Measurements from ENCODE around the gene HORMAD2.
"Not testable (repeated sequence)": the region's sequence is repeated elsewhere in the genome, so short reads cannot be mapped to it uniquely, and the experiment has no call there.

The HORMAD2 gene

GRCh38 chr22:30204742-30205111 is 124.5 kb downstream of the HORMAD2 start:
- in situ Hi-C loops (cut with MboI; ENCODE audit: low sequenced_read_pairs), result no loop called here

DNA sequence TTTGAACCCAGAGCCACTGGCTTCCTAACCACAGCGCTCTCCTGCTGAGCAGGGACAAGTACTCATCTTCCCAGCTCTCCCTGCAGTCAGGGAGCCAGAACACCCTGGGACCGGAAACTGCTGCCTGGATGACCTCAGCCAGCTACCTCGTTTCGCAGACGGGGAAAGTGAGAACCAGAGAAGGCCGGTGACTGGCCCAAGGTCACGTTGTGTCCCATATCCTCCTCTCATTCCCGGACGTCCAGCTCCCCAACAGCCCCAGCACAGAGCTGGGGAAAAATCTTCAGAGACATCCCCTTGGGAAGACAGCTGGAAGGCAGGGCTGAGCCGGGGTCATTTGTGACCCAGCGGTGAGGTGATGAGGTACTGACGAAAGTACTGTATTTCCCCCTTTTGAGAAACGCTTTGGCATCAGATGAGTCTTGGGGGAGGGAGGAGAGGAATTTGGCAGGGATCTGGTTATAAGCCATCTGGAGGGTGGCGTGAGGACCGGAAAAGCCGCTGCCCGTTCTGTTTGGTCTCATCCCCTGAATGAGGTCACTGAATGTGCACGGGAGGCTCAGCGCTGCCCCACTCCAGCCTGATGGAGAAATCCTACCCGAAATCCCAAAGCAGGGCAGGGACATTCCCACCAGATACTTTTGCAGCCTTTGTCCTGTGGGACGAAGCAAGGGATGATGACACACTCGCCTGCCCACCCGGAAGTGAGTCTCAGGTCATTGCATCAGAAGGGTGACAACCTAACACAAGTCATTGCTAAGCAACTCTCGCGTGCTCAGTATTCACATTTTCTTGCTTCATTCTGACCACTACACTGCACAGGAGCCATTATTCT is 125.2 kb downstream of the HORMAD2 start:
- in situ Hi-C loops (cut with MboI; ENCODE audit: low sequenced_read_pairs), result no loop called here

DNA sequence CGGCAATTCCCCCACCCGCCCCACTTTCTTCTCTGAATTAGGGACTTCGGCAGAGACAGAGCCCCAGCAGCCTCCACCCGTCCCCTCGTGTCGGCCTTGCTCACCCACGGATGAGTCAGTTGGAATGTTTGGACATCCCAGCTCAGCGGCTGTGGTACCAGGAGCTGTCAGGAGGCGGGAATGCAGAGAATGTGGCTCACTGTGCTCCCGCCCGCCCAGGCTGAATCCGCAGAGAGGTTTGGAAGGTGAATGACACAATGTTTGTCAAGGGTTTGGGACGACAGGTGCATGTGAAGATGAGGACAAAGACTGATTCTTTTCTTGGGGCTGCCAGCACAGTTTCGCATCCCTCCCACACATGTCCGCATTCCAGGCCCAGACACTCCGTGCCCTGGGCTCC is 126.7 kb downstream of the HORMAD2 start:
- in situ Hi-C loops (cut with MboI; ENCODE audit: low sequenced_read_pairs), result no loop called here

DNA sequence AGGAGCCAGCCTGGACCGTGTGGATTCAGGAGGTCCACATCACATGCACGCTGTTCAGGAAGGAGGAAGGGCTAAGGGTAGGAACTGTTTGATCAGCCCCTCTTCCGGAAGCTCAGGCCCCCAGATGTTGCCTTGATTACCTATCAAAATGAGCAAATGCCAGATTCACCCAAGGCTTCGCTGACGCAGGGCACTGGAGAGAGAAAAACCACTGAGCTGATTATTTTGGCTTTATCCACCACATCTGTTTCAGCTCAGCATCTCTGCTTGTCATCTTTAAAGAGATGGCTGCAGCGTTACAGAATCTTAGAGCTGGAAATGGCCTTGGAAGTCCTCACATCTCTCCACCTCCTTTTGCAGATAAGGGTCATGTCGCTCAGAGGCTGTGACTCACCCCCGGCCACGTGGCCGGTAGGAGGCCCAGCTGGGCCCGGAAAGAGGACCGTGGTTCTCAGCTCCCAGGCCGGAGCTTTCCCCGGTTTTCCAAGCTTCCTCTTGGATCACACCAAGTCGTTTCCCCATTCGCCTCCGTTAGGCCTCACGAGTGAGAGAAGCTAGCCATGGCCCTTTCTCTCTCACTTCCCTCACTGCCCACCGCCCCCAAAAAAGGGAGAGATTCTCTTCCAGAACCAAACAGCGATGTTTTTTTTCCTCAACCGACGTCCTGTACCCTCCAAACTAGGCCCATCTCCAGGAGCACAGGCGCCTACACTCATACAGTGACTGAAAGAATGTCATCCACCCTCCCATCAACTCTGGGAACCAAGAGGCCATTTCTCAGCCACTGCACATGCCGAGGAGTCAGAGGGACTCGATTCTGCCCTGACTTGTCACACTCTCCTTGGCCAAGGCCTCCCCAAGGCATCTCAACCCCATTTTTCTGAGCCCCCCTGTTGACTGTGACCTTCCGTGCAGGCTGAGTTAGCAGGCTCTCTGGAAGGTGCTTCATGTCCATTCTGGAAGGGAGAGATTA is 128.7 kb downstream of the HORMAD2 start:
- in situ Hi-C loops (cut with MboI; ENCODE audit: low sequenced_read_pairs), result no loop called here

DNA sequence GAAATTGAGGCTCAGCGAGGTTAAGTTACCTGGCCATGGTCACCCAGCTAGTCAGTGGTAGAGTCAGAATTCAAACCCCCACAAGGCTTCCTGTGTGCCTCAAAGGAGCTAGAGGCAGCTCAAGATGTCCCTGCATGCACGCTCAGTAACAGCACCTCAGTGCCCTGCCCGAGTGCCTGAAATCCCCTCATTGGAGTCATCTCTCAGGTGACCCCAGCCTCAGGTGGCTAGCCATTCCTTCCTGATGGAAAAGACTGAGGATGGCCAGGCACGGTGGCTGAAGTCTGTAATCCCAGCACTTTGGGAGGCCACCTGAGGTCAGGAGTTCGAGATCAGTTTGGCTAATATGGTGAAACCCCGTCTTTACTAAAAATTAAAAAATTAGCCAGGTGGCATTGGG is 129.4 kb downstream of the HORMAD2 start:
- in situ Hi-C loops (cut with MboI; ENCODE audit: low sequenced_read_pairs), result no loop called here

DNA sequence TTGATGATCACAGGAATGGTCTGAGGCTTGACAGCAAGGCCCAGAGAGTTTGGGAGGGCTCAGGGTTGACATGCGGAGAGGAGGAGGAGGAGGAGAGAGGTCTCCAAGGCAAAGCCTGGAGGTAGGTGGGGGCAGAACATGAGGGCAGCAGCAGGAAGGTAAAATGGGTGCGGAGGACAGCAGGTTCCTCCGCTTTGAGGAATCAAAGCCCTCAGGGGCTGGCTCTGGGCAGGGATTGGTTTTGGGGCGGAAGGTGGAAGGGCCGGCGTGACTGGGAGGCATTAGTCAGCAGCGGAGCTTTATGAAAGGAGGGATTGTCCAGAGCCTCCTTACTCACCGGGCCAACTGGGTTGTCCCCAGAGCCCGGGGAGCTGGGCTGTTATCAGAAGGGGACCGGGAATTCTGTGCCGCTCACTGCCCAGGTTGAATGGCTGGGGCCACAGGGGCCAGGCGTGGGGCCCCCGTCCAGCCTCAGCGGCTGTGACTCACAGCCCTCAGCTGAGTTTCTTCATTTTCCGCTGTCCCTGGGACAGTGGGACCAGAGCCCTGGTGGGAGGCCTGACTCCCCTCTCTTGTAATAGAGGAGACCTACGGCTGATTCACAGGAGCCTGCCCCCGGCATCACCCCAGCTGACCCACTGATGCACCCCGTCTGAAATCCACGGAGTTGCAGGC is 130.1 kb downstream of the HORMAD2 start:
- in situ Hi-C loops (cut with MboI; ENCODE audit: low sequenced_read_pairs), result no loop called here

DNA sequence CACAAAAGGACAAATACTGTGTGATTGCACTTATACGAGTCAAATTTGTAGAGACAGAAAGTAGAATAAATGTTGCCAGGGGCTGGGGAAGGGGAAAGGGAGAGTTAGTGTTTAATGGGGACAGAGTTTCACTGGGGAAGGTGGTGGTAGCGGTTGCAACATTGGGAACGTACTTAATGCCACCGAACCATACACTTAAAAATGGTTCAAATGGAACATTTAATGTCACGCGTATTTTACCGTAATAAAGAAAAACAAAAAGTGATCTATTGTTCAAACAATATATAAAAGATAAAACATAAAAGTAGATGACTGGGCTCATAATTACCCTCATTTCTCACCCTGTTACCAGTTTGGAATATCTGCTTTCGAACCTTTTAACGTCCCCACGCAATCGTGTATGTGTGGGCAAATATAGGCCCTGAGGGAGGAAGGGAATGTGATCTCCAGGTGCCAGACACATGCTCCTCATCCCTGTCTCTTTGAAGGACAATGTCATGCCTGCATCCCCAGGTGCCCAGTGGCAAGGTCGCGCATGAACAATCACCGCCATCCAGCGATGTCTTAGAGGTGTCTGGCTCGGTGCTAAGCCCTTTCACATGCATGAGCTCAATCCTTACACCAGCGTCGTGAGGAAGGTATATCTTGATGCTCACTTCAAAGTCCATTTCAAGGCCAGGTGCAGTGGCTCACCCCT is 131.0 kb downstream of the HORMAD2 start:
- in situ Hi-C loops (cut with MboI; ENCODE audit: low sequenced_read_pairs), result no loop called here

DNA sequence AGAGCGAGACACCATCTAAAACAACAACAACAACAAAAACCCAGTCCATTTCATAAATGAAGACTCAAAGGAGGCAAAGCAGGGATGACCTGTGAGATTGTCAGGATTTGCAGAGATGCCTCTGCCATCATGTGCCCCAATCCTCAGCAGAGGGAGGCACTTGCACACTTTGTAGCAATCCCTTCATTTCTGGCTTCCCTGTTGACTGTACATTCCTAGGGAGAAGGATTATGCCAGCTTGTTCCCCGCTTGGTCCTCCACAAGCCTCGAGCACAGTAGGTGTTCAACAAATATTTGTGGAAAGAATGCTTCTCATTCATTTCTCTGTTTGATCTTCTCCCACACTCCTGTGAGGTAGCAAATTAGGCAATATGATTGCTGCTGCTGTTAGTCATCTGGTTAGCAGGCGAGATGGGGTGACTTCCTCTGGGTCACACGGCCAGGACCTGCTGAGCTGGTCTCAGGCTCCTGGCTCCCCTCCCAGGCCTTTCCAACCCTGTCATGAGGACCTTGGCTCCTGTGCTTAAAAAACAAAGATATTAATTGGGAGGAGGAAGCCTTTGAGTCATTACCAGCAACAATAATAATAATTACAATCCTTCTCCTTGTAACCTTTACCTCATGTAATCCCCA is 132.2 kb downstream of the HORMAD2 start:
- in situ Hi-C loops (cut with MboI; ENCODE audit: low sequenced_read_pairs), result no loop called here

- in situ Hi-C loops (cut with MboI; ENCODE audit: low sequenced_read_pairs), result no loop called here
These were observed 132.8 kb downstream of the HORMAD2 start for GRCh38 chr22:30212996-30213441.

- in situ Hi-C loops (cut with MboI; ENCODE audit: low sequenced_read_pairs), result no loop called here
These were observed 134.6 kb downstream of the HORMAD2 start for GRCh38 chr22:30214703-30215407.

GRCh38 chr22:30216272-30216671 is 136.0 kb downstream of the HORMAD2 start:
- in situ Hi-C loops (cut with MboI; ENCODE audit: low sequenced_read_pairs), result not testable (repeated sequence)

GRCh38 chr22:30216710-30217109 is 136.4 kb downstream of the HORMAD2 start:
- in situ Hi-C loops (cut with MboI; ENCODE audit: low sequenced_read_pairs), result no loop called here

GRCh38 chr22:30217698-30218560 is 137.7 kb downstream of the HORMAD2 start:
- in situ Hi-C loops (cut with MboI; ENCODE audit: low sequenced_read_pairs), result no loop called here

DNA sequence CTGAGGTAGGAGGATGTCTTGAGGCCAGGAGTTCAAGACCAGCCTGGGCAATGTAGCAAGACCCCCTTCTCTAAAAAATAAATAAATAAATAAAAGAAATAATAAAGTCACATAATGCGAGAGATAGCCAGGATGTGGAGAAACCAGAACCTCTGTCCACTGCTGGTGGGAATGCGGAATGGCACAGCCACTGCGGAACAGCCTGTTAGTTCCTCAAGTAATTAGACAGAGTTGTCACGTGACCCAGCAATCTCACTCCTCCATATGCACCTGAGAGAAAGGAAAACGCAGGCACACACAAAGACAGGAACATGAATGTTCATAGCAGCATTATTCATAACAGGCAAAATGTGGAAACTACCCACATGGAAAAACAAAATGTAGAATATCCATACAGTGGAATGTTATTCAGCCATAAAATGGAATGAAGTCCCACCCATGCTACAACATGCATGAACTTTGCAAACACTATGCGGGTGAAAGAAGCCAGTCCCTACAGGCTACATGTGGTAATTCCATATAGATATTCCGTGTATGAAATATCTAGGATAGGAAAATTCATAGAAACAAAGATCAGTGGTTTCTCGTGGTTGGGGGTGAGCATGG is 138.9 kb downstream of the HORMAD2 start:
- in situ Hi-C loops (cut with MboI; ENCODE audit: low sequenced_read_pairs), result no loop called here

DNA sequence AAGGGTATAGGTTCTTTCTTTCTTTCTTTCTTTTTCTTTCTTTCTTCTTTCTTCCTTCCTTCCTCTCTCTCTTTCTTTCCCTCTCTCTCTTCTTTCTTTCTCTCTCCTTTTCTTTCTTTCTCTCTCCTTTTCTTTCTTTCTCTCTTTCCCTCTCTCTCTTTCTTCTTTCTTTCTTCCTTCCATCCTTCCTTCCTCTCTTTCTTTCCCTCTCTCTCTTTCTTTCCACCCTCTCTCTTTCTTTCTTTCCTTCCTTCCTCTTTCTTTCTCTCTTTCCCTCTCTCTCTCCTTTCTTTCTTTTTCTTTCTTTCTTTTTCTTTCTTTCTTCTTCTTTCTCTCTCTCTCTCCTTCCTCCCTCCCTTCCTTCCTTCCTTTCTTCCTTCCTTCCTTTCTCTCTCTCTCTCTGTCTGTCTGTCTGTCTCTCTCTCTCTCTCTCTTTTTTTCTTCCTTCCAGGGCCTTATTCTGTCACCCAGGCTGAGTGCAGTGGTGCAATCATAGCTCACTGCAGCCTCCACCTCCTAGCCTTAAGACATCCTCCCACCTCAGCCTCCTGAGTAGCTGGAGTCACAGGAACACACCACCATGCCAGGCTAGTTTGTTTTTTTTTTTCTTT is 139.5 kb downstream of the HORMAD2 start:
- in situ Hi-C loops (cut with MboI; ENCODE audit: low sequenced_read_pairs), result no loop called here

DNA sequence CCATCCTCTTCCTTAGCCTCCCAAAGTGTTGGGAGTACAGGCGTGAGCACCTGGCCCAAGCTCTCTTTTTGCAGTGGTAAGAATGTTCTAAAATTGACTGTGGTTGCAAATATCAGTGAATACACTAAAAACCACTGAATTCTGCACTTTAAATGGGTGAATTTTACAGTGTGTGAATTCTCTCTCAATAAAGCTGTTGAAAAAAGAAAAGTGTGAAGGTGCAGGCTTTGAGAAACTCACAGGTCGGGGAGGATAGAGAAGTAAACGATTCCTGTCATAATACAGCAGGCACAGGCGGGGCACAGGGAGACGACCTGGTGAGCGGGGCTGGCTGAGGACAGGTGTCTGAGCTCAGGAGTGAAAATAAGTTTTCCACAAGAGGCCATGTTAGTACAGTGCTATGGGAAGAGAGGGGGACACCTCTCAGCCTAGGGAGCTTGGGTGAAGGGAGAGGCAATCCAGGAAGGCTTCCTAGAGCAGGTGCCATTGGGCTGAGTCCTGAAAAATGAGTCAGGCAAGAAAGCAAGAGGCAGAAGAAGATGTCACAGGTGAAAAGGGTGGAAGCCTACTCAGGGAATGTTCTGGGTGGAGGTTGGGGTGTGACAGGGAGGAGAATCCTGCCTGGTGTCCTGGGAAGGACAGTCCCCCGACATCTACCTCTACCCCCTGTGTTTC is 140.2 kb downstream of the HORMAD2 start:
- in situ Hi-C loops (cut with MboI; ENCODE audit: low sequenced_read_pairs), result no loop called here

Data from HL-60/S4 treated with phorbol 12-myristate 13-acetate at 8.2 ng/mL for 4 days and 3 days (cell line).